ENCODE measurements around the gene SLC38A7.
"Not testable (repeated sequence)": the region's sequence is repeated elsewhere in the genome, so short reads cannot be mapped to it uniquely, and the experiment has no call there.

Gene SLC38A7

DNA sequence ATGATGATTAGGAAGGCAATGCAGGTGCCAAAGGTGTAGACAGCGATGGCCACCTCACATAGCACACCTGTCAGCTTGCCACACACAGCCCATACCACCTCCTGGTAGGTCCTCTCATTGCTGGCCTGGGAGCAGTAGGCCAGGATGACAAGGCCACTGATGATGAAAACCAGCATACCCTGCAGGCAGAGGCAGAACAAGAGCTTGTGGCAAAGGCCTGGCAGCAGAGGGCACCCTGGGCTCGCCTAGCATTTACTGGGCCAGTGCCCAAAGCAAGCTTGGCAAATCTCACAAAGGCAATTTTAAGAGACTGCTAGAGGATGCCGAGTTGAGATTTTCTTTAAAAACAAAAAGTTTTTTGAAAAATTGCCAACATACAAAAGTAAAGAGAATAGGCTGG lies 5.9 kb downstream of the SLC38A7 start:
- no peak for DNase-seq (ENCODE audit: low read depth)

DNA sequence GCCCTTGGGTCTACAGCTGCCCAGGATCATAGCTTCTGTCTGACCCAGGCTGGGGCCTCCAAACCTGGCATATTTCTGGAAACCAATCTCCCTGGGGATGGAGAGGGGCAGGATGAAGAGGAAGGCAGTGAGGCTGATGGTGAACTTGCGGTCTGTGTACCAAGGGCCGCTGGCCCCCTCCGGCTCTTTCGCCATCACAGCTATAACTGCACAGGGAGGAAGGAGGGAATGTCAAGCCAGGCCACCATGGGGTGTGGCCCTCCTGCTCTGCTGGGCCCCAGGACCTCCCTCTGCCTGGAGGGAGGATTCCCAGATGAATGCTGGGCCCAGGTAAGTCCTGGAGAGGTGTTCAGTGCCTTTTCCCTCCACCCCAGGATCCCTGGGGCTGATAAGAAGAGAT lies 6.3 kb downstream of the SLC38A7 start:
- DNase-seq (ENCODE audit: low read depth) = no peak

DNA sequence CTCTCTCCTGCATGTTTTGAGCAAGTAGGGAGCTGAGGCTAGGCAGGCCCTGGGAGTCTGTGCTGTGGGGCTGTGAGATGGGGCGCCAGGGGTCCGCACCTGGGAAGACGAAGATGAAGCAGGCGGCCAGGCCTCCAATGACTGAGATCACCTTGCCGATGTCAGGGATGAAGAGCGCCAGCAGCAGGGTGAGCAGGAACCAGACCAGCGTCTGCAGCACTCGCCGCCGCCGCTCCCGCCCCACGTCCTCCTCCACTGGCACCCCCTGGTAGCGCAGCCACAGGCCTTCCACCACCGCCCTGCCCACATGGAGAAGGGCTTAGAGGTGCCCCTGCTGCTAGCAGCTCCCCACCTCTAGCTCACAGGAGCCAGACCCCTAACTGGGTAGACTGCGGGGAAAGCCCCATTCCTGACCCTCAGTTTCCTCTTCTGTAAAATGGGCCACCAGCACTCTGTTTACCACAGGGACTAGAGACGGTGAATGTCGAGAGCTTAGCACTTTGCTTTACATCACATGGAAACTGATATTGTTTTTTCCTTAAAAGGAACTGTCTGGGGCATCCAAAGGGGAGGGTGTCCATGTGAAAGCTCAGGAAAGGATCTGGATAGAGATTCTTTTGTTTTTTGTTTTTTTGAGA lies 13.5 kb downstream of the SLC38A7 start:
- no peak for DNase-seq (ENCODE audit: low read depth)

DNA sequence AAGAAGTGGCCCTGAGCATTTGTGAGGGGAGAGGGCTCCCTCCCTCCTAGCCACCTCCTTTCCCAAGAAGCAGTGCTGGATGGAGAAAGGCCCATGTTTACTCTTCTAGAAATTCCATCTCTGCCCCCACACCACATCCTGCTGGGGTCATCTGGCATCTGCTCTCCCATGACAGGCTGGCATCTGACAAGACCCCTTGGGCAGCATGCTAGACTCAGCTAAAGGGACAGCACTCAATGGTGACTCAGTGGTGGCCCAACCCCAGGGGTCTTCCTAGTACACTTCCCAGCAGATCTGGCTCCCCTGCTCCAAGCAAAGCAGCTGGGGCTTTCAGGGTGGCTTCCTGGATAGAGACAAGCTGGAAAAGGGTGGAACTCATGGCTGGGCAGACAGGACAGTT lies 14.4 kb downstream of the SLC38A7 start:
- no peak for DNase-seq (ENCODE audit: low read depth)

DNA sequence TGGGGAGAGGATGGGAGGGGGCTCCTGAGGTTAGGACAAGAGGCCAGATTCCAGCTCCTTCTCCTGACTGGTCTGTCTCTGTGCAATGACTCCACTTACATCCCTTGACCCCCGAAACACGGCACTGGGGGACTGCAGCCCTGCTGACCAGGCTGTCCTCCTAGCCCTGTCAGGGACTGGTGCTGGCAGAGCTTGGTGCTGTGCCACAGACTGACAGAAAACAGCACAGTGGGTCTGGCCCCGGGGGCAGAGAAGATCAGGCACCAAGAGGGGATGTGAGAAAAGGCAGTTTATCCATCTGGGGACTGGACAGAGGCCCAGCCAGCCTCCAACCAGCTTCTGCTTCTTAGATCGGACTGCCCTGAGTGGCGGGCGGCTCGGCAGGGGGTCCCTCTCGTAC lies 19.4 kb downstream of the SLC38A7 start:
- DNase-seq (ENCODE audit: low read depth) = no peak

DNA sequence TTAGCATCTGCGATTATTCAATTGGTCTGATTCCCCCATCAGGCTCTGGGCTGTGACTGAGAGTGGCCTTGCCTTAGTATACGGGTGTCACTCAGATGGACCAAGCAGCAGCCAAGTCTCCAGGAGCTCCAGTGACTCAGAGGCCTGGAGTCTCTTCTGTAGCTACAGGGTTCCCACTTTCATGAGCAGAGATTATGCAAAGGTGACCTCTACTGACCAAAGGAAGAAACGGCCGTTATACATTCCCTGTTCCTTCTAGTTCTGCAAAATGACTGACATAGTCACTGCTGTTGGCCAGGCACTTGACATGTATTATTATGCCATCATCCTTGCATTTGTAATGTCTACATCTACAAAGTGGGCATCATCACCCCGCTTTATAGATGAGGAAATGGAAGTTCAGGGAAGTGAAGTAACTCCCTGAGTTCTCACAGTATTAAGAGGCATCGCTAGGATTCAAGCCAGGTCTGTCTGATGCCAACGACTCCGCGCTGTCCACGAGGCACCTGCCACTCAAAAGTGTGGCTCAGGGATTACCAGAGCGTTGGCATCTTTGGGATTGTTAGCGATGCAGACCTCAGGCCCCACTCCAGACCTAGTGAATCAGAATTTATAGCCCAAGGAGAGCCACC lies 23.3 kb downstream of the SLC38A7 start:
- DNase-seq (ENCODE audit: low read depth) = no peak

DNA sequence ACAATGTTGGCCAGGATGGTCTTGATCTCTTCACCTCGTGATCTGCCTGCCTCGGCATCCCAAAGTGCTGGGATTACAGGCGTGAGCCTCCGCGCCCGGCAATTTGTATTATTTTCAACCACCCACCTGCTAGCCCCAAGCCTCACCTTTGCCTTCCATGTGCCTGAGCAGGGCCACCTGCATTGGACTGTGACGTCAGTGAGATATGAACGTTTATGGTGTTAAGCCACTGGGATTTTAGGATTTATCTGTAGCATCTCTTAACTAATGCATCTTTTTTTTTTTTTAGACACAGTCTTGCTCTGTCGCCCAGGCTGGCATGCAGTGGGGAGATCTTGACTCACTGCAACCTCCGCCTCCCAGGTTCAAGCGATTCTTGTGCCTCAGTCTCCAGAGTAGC lies 24.7 kb downstream of the SLC38A7 start:
- not testable (repeated sequence) for DNase-seq (ENCODE audit: low read depth)

DNA sequence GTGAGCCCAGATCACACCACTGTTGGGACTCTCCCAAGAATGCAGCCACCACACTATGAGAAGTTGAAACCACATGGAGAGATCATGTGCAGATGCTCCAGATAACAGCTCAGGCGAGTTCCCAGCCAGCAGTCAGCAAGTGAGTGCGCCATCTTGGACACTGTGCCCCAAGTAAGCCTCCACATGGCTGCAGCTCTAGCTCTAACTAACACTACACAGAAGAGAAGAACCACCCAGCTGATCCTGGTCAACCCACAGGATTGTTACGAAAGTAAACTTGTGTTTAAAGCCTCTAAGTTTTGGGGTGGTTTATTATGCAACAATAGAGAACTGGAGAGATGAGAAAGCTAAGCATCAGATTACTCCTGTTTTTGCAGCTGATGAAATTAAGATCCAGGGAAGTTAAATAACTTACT lies 25.8 kb downstream of the SLC38A7 start:
- no peak for DNase-seq (ENCODE audit: low read depth)

DNA sequence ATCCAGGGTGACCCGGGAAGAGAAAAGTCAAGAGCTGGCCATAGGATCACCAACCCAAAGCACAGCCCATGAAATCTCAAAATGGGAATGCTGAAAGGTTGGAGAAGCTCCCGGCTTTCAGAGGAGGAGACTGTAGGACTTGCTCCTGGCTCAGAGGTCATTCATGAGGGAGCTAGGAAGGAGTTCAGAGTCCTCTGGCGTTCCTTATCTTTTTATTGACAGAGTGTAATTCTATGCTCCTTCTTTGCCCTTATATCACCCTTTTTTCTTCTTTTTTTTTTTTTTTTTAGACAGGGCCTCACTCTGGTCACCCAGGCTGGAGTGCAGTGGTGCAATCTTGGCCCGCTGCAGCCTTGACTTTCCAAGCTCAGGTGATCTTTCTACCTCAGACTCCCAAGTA lies 27.7 kb downstream of the SLC38A7 start:
- no peak for DNase-seq (ENCODE audit: low read depth)

DNA sequence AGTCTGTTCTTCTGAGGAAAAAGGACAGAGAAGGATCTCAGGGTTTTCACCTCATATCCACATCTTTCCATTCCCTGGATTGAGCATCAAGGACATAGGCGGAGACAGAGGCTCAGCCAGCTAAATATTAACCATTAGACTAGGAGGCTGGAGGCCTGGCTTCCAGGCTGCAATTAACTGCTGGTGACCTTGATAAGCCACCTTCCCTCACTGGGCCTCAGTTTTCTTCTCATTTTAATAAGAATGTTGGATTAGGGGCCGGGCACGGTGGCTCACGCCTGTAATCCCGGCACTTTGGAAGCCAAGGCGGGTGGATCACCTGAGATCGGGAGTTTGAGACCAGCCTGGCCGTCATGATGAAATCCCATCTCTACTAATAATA lies 29.4 kb downstream of the SLC38A7 start:
- DNase-seq (ENCODE audit: low read depth) = no peak

DNA sequence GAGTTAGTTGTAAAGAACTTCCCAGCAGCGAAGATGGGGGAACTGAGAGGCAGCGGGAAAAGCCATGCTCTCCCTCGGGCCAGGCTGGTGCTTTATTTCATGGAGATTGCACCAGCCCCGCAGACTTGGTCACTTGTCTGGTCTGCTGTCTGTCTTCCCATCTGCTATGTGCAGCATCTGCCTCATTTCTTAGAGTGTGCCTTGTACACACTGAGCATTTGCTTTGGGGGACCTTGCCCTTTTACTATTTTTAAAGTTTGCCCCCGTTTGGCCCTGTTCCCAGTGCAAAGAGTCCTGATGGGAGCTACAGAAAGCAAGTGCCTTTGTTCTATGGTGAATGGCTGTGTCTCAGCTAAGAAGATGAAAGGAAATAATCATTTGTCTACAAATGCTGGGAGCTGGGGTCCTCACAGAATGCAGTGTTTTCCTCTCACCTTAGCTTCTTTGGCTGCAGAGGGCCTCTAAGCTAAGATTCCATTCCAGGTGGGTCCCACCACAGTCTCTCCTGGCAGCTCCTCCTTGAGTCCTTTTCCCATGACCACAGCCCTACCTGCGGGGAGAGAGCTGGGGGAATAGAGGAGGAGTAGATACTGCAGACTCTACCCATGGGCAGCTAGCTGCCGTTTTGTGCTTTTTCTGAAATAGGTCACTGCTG lies 29.9 kb downstream of the SLC38A7 start:
- no peak for DNase-seq (ENCODE audit: low read depth)

DNA sequence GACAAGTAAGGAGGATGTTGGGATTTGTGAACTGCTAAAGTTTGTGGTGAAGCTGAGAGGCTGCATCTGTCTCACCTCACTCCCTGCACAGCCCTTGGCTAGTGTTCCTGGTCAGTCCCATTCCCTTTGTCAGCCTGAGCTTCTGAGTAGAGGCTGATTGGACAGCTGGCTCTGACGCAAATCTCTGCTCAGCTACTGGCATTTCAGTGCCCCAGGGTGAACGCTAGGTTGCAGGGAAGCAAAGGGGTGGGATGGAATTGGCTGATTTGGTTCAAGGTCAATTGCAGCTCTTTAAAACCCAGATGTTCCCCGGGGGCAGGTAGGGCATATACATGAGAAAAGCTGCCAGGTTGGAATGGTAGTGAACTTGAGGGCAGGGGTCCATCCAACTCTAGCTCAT lies 31.8 kb downstream of the SLC38A7 start:
- no peak for DNase-seq (ENCODE audit: low read depth)

DNA sequence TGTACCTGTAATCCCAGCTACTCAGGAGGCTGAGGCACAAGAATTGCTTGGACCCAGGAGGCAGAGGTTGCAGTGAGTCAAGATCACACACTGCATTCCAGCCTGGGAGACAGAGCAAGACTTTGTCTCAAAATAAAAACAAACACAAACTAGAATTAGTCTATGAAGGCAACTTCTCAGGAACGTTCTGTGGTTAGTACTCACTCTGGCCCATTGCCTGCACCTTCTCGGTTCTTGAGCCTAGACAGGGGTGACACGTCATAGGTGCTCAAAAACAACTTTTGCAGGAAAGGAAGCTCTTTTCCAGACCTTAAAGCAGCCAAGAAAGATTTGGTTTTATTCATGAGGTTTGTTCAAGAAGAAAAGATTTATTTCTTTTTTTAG lies 32.6 kb downstream of the SLC38A7 start:
- DNase-seq (ENCODE audit: low read depth) = no peak

DNA sequence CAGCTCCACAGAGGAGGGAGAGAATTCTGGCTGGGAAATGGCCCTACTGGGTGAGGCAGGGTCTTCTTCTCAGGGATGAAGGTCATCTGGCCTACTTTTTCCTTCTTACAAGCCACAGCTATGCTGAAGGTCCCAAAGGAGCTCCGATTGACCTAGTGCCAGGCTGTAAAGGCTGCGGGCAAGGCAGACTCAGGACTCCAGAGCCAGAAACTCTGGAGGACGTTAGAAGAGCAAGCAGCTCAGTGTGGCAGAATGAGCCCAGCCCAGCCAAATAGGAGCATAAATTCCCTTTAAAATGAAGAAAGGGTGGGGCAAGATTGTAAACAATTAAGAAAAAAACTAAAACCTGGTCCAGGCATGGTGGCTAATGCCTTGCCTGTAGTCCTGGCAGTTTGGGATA lies 34.9 kb downstream of the SLC38A7 start:
- DNase-seq (ENCODE audit: low read depth) = no peak

DNA sequence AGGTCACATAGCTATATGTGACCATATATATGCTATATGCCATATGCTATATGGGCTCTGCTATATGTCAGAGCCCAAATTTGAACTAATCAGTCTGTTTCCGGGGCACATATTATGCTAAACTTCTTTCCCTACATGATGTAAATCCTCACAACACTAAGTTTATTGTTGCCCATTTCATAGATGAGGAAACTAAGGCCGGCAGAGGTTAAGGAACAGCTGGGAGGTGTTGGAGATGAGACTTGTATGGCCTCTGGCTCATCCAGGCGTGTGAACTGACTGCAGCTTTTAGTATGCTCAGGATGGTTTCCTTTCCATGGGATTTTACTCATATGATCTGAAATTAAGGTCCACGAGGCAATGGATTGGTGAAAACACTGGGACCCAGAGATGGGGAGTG lies 37.5 kb downstream of the SLC38A7 start:
- no peak for DNase-seq (ENCODE audit: low read depth)

DNA sequence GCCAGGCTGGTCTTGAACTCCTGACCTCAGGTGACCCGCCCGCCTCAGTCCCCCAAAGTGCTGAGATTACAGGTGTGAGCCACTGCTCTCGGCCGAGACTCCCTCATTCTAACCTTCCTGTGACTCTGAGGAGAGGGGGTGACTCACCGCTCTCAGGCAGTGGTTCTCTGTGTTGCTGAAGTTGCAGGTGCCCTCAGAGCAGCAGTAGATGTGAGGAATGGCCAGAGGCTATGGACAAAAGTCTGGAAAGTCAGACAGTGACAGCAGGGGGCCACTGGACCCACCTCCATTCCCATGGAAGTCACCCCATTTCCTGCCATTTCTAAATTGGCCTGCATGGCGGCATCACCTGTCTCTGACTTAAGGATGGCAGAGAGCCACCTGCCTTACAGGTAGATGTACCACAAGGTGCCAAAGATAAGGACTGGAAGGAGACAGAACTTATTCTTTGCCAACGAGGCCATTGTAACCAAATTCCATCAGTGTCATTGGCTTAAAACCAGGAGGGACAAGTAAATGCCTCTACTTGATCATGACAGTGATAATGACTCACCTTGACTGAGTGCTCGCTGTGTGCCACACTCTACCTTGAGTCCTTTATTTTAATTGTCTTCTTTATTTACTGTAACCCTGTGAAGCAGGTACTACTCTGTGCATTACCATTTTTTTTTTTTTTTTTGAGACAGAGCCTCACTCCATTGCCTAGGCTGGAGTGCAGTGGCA lies 39.6 kb downstream of the SLC38A7 start:
- DNase-seq (ENCODE audit: low read depth) = no peak

DNA sequence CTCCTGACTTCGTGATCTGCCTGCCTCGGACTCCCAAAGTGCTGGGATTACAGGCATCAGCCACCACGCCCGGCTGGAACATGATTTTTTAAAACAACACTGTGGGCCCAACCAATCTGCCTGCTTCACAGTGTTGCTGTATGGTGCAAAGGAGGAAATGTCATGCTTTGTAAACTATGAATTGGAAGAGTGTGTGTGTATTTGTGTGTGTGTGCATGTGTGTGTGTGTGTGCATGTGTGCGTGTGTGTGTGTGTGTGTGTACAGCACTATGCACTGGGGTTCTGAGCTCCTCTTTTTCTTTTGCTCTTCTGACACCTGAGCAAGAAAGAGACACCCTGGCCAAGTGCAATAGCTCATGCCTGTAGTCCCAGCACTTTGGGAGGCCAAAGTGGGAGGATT lies 40.5 kb downstream of the SLC38A7 start:
- DNase-seq (ENCODE audit: low read depth) = no peak

DNA sequence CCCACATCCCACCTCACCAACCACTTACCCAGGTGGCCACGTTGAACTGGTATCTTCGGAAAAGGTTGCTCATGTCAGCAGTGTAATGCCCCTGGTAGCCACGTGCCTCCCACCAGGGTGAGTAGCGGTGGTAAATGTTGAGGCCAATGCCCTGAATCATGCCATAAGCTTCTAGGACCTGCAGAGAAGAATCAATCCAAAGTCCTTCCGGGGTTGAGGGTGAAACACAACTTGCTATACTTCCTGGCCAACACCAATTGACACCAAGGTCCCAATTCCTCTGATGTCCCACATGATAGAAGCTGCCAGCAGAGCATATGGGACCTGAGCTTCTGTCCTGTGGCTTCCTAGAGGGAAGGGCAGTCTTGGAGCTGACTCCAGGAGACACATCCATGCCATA lies 43.6 kb downstream of the SLC38A7 start:
- no peak for DNase-seq (ENCODE audit: low read depth)

DNA sequence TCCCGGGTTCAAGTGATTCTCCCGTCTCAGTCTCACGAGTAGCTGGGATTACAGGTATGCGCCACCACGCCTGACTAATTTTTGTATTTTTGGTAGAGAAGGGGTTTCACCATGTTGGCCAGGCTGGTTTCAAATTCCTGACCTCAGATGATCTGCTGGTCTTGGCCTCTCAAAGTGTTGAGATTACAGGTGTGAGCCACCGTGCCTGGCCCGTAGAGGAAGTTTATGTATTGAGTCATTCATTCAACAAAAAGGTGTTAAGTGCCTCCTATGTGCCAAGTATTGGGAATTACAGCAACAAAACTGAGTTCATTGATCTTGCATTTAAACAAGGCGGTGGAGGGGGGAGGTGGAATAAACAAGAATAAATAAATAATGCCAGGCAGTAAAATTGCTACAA lies 44.7 kb downstream of the SLC38A7 start:
- DNase-seq (ENCODE audit: low read depth) = no peak

DNA sequence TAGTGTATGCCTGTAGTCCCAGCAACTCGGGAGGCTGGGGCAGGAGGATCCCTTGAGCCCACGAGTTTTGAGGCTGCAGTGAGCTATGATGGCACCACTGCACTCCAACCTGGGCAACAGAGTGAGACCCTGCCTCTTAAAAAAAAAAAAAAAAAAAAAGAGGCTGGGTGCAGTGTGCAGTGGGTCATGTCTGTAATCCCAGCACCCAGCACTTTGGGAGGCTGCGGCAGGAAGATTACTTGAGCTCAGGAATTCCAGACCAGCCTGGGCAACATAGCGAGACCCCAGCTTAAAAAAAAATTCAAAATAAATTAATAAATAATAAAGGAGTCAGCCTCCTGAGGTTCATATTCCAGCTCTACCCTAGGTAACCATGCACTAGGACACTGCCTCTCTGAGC lies 45.3 kb downstream of the SLC38A7 start:
- DNase-seq (ENCODE audit: low read depth) = no peak

DNA sequence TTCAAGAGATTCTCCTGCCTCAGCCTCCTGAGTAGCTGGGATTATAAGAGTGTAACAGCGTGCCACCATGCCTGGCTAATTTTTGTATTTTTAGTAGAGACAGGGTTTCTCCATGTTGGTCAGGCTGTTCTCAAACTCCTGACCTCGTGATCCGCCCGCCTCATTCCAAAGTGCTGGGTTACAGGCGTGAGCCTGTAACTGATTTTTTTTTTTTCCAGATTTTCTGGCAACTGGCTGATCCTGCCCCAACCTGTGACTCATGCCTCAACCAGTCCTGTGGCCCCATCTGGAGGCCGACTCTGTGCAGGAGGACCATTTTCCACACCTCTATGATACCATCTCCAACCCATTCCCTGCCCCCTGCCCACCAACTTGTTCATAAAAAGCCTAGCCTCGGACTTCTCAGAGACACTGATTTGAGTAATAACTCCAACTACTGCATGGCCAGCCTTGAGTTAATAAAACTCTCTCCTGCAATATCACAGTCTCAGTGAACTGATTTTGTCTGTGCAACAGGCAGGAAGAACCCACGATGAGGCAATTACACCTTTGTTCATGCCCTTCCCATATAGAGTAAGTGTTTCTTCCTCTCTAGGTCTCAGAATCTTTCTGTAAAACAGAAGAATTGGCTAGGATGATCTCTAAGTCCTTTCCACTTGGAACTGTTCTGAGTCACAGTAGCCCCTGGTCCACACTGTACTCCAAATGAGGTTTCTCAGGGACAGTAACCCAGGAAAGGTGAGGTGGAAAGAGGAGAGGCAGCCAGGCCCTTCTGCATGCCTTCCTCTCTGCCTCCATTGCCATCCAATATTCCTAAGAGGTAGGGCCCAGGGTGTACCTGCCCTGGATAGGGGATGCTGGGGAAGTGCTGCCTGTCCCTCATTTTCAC lies 46.2 kb downstream of the SLC38A7 start:
- DNase-seq (ENCODE audit: low read depth) = no peak

DNA sequence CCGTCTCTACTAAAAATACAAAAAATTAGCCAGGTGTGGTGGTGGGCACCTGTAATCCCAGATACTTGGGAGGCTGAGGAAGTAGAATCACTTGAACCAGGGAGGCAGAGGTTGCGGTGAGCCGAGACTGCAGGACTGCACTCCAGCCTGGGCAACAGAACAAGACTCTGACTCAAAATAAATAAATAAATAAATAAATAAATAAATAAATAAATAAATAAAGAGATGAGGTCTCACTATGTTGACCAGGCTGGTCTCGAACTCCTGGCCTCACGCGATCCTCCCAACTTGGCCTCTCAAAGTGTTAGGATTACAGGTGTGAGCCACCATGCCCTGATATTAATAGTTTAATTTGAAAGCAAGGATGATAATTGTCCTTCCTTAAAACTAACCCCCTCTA lies 47.5 kb downstream of the SLC38A7 start:
- DNase-seq (ENCODE audit: low read depth) = not testable (repeated sequence)

All from activated gamma-delta T cell treated with anti-CD3 and anti-CD28 coated beads, Interleukin-2, amount 50 U/mL, for 16 hours (primary cell).